Bone marrow (tissue), 2 donors: ENCODE measurements around the gene H6PD.
A peak's percentile ranks its signal among the peaks of the same experiment; 100 is the strongest.

Experiments used
- DNase-seq, 2 donors: peaks; one replicate each; lab custom pipeline; 2025; lab: John Stamatoyannopoulos, UW

Gene H6PD

GRCh38 chr1:9279172-9279840 lies 44.7 kb downstream of the H6PD start:
- DNase-seq, result no peak

GRCh38 chr1:9280015-9280860 lies 45.7 kb downstream of the H6PD start:
- DNase-seq, result peak in 1 of 2 donors; percentile 15

- DNase-seq, result no peak
Measured at GRCh38 chr1:9281071-9281827, 46.7 kb downstream of the H6PD start.

- no peak for DNase-seq
Measured at GRCh38 chr1:9281908-9282695, 47.5 kb downstream of the H6PD start.

GRCh38 chr1:9282696-9282955 lies 48.1 kb downstream of the H6PD start:
- no peak for DNase-seq

GRCh38 chr1:9284061-9284460 lies 49.5 kb downstream of the H6PD start:
- no peak for DNase-seq

- no peak for DNase-seq
Measured at GRCh38 chr1:9286556-9286955, 52.0 kb downstream of the H6PD start.

- peak; percentile 35 to 38 for DNase-seq
Measured at GRCh38 chr1:9289090-9289534, 54.5 kb downstream of the H6PD start.

GRCh38 chr1:9289711-9290485 lies 55.3 kb downstream of the H6PD start:
- peak in 1 of 2 donors; percentile 38 for DNase-seq

- no peak for DNase-seq
Measured at GRCh38 chr1:9291914-9292360, 57.4 kb downstream of the H6PD start.

GRCh38 chr1:9292361-9293240 lies 58.0 kb downstream of the H6PD start, which contains the start of gene SPSB1:
Gene SPSB1, plus strand, starts transcription at chr1:9292894. Its CDS starts 62,998 bp downstream, at chr1:9355892.
- peak; percentile 40 to 42 for DNase-seq

- no peak for DNase-seq
Measured at GRCh38 chr1:9293241-9293532, 58.6 kb downstream of the H6PD start.

GRCh38 chr1:9293533-9294404 lies 59.2 kb downstream of the H6PD start:
- no peak for DNase-seq

GRCh38 chr1:9294405-9294773 lies 59.8 kb downstream of the H6PD start:
- DNase-seq, result peak in 1 of 2 donors; percentile 10

GRCh38 chr1:9294910-9295636 lies 60.5 kb downstream of the H6PD start:
- no peak for DNase-seq

- no peak for DNase-seq
Measured at GRCh38 chr1:9295884-9296283, 61.3 kb downstream of the H6PD start.

- DNase-seq, result no peak
Measured at GRCh38 chr1:9296850-9297249, 62.3 kb downstream of the H6PD start.

- no peak for DNase-seq
Measured at GRCh38 chr1:9297831-9298230, 63.3 kb downstream of the H6PD start.

- DNase-seq, result no peak
Measured at GRCh38 chr1:9298282-9298681, 63.7 kb downstream of the H6PD start.
